AG04449 (cell line): Measurements from ENCODE around the gene CMPK1.

ENCODE experiments used
- CTCF ChIA-PET: fragments of 350-600 bp; formaldehyde crosslinking; extraction: SDS; loops from one replicate; lab custom pipeline; 2021; ENCODE audit warnings: antibody characterized with exemption; lab: Yijun Ruan, JAX
- POLR2A ChIA-PET: fragments of 400-600, 350-600 bp; formaldehyde crosslinking; extraction: SDS; loops from one replicate; lab custom pipeline; 2020; ENCODE audit warnings: antibody characterized with exemption, inconsistent platforms; lab: Yijun Ruan, JAX
- DNase-seq: peaks from one replicate; pipeline ENCODE4 v3.0.0-alpha.2; 2010; ENCODE audit warnings: low read depth, low spot score
- H3K4me3 ChIP-seq: 2 replicates; pipeline ENCODE4 v1.5.1; 2011; ENCODE audit warnings: low read depth, mild to moderate bottlenecking, control low read depth, low read length
- CTCF ChIP-seq: IDR thresholded peaks from one replicate; pipeline ENCODE4 v1.5.1; 2011; ENCODE audit warnings: mild to moderate bottlenecking, moderate library complexity, low read length, control low read depth, inconsistent platforms; ENCODE audit not compliant: insufficient read depth; ENCODE audit errors: missing control alignments

CMPK1 gene

GRCh38 chr1:47385020-47385419, 51.4 kb downstream of the CMPK1 start:
- DNase-seq, result no peak
- TF ChIP-seq CTCF, result no peak
- H3K4me3 ChIP-seq, result no peak overlapping the region
- ChIA-PET POLR2A (no interaction called here), CTCF (interaction anchor here (1.2 to 19.0 kb wide), 2 partner anchors 42 to 341 kb away, joined by 7 to 535 read pairs; partner anchors contain the start of gene FOXD2)

- no peak for TF ChIP-seq CTCF
- CTCF ChIA-PET, result interaction anchor here (1.0 to 19.0 kb wide), 5 partner anchors 18 to 341 kb away, joined by 3 to 535 read pairs (median 39); partner anchors contain the start of gene FOXD2
- no peak overlapping the region for H3K4me3 ChIP-seq
- DNase-seq, result no peak
- POLR2A ChIA-PET, result no interaction called here
Observed at GRCh38 chr1:47386268-47386667, 52.7 kb downstream of the CMPK1 start.

GRCh38 chr1:47388030-47388890, 54.7 kb downstream of the CMPK1 start:
- DNase-seq, result no peak
- H3K4me3 ChIP-seq, result no peak overlapping the region
- CTCF ChIA-PET, result interaction anchor here (0.5 to 19.0 kb wide), 16 partner anchors 7 to 339 kb away, joined by 3 to 535 read pairs (median 18); partner anchors contain the start of gene FOXD2
- POLR2A ChIA-PET, result interaction anchor here (0.8 to 1.4 kb wide), 3 partner anchors 21 to 338 kb away, joined by 3 read pairs; no protein-coding TSS in a partner anchor
- TF ChIP-seq CTCF, result no peak

GRCh38 chr1:47388891-47389238, 55.3 kb downstream of the CMPK1 start:
- ChIA-PET CTCF (interaction anchor here (0.5 to 19.0 kb wide), 19 partner anchors 8 to 339 kb away, joined by 3 to 535 read pairs (median 16); partner anchors contain the start of gene FOXD2), POLR2A (interaction anchor here (0.8 to 1.4 kb wide), 3 partner anchors 21 to 337 kb away, joined by 3 read pairs; no protein-coding TSS in a partner anchor)
- no peak overlapping the region for H3K4me3 ChIP-seq
- no peak for DNase-seq
- TF ChIP-seq CTCF, result peak; percentile 84

GRCh38 chr1:47389731-47390130, 56.1 kb downstream of the CMPK1 start:
- H3K4me3 ChIP-seq, result no peak overlapping the region
- ChIA-PET POLR2A (interaction anchor here (0.7 kb wide), 1 partner anchor 48 kb away, joined by 3 read pairs; the partner anchor contains the start of gene FOXD2), CTCF (interaction anchor here (0.9 to 19.0 kb wide), 18 partner anchors 9 to 338 kb away, joined by 3 to 535 read pairs (median 17); partner anchors contain the start of gene FOXD2)
- no peak for DNase-seq
- TF ChIP-seq CTCF, result no peak

GRCh38 chr1:47390843-47391242, 57.3 kb downstream of the CMPK1 start:
- ChIA-PET POLR2A (no interaction called here), CTCF (interaction anchor here (1.0 to 19.0 kb wide), 12 partner anchors 9 to 337 kb away, joined by 3 to 535 read pairs (median 19); partner anchors contain the start of gene FOXD2)
- DNase-seq, result no peak

More at GRCh38 chr1:47390843-47391242, 57.3 kb downstream of the CMPK1 start:
- no peak overlapping the region for H3K4me3 ChIP-seq
- no peak for TF ChIP-seq CTCF
